H9 (cell line): ENCODE data around the gene SRRM3. TPM values are rescaled to one million over a fixed set of nuclear protein-coding genes. Genes with fewer than 3 reads are reported as not detected.
A peak's percentile ranks its signal among the peaks of the same experiment; 100 is the strongest.

Source experiments
- DNase-seq: peaks from one replicate; pipeline ENCODE4 v3.0.0-alpha.2; 2017
- H2AFZ ChIP-seq: one replicate; pipeline ENCODE4 v1.6.1; 2013; ENCODE audit warnings: mild to moderate bottlenecking, low read length, control low read depth, moderate library complexity
- H2AK5ac ChIP-seq: 2 replicates; pipeline ENCODE4 v1.6.1; 2013; ENCODE audit warnings: low read length, control low read depth, mixed read lengths; ENCODE audit not compliant: insufficient read length
- H2BK120ac ChIP-seq: one replicate; pipeline ENCODE4 v1.6.1; 2013; ENCODE audit warnings: low read depth, mild to moderate bottlenecking, low read length, control low read depth, inconsistent platforms; ENCODE audit not compliant: poor library complexity, severe bottlenecking
- H2BK12ac ChIP-seq: 2 replicates; pipeline ENCODE4 v1.6.1; 2013; ENCODE audit warnings: low read length, control low read depth, mixed read lengths, low read depth; ENCODE audit not compliant: insufficient read length
- H2BK15ac ChIP-seq: 2 replicates; pipeline ENCODE4 v1.6.1; 2013; ENCODE audit warnings: low read depth, low read length, control low read depth
- H2BK20ac ChIP-seq: one replicate; pipeline ENCODE4 v1.6.1; 2013; ENCODE audit warnings: low read depth, mild to moderate bottlenecking, low read length, control low read depth, inconsistent platforms; ENCODE audit not compliant: poor library complexity, severe bottlenecking
- H2BK5ac ChIP-seq: 2 replicates; pipeline ENCODE4 v1.6.1; 2013; ENCODE audit warnings: low read length, control low read depth, mixed read lengths; ENCODE audit not compliant: insufficient read length
- H3K14ac ChIP-seq: 2 replicates; pipeline ENCODE4 v1.6.1; 2013; ENCODE audit warnings: low read length, control low read depth; ENCODE audit not compliant: insufficient read depth
- H3K18ac ChIP-seq: 2 replicates; pipeline ENCODE4 v1.6.1; 2013; ENCODE audit warnings: low read depth, mild to moderate bottlenecking, mixed read lengths, low read length, control low read depth; ENCODE audit not compliant: insufficient read length
- H3K23ac ChIP-seq: 2 replicates; pipeline ENCODE4 v1.6.1; 2013; ENCODE audit warnings: low read length, control low read depth, mixed read lengths, low read depth; ENCODE audit not compliant: insufficient read length
- H3K23me2 ChIP-seq: 2 replicates; pipeline ENCODE4 v1.6.1; 2013; ENCODE audit warnings: low read depth, mild to moderate bottlenecking, mixed read lengths, low read length, control low read depth; ENCODE audit not compliant: insufficient read length, poor library complexity, severe bottlenecking
- H3K27ac ChIP-seq: 2 replicates; pipeline ENCODE4 v1.5.1; 2013; ENCODE audit warnings: low read length, control low read depth, mixed read lengths, low read depth; ENCODE audit not compliant: insufficient read length
- H3K27me3 ChIP-seq: 2 replicates; pipeline ENCODE4 v1.6.1; 2013; ENCODE audit warnings: low read length, control low read depth, inconsistent platforms; ENCODE audit not compliant: insufficient read depth
- H3K4ac ChIP-seq: 2 replicates; pipeline ENCODE4 v1.6.1; 2013; ENCODE audit warnings: low read depth, mild to moderate bottlenecking, control low read depth, inconsistent platforms, low read length, moderate library complexity
- H3K4me1 ChIP-seq: 2 replicates; pipeline ENCODE4 v1.6.1; 2013; ENCODE audit warnings: low read length, control low read depth, inconsistent platforms; ENCODE audit not compliant: insufficient read depth
- H3K4me2 ChIP-seq: 2 replicates; pipeline ENCODE4 v1.6.1; 2013; ENCODE audit warnings: low read length, control low read depth, mixed read lengths; ENCODE audit not compliant: insufficient read length, insufficient read depth
- H3K56ac ChIP-seq: 2 replicates; pipeline ENCODE4 v1.6.1; 2013; ENCODE audit warnings: low read depth, mild to moderate bottlenecking, mixed read lengths, low read length, control low read depth; ENCODE audit not compliant: insufficient read length
- H3K79me1 ChIP-seq: 2 replicates; pipeline ENCODE4 v1.6.1; 2013; ENCODE audit warnings: low read depth, mild to moderate bottlenecking, moderate library complexity, low read length, control low read depth, inconsistent platforms; ENCODE audit not compliant: insufficient read depth, poor library complexity, severe bottlenecking
- H3K79me2 ChIP-seq: 2 replicates; pipeline ENCODE4 v1.6.1; 2013; ENCODE audit warnings: low read length, control low read depth, inconsistent platforms; ENCODE audit not compliant: insufficient read depth
- H3K9ac ChIP-seq: 2 replicates; pipeline ENCODE4 v1.6.1; 2013; ENCODE audit warnings: low read length, control low read depth, mixed read lengths; ENCODE audit not compliant: insufficient read length; ENCODE audit errors: extremely low read depth
- H3K9me3 ChIP-seq: one replicate; pipeline ENCODE4 v1.6.1; 2013; ENCODE audit warnings: low read depth, low read length, inconsistent platforms; ENCODE audit not compliant: control insufficient read depth
- H3T11ph ChIP-seq: one replicate; pipeline ENCODE4 v1.6.1; 2013; ENCODE audit warnings: mild to moderate bottlenecking, low read length, control low read depth, inconsistent platforms
- H4K20me1 ChIP-seq: one replicate; pipeline ENCODE4 v1.6.1; 2013; ENCODE audit not compliant: control insufficient read depth, insufficient read length, insufficient read depth
- H4K5ac ChIP-seq: 2 replicates; pipeline ENCODE4 v1.6.1; 2013; ENCODE audit warnings: low read depth, mild to moderate bottlenecking, mixed read lengths, low read length, control low read depth; ENCODE audit not compliant: insufficient read length
- H4K8ac ChIP-seq: replicated peaks from 2 replicates; pipeline ENCODE4 v1.6.1; 2013; ENCODE audit warnings: low read length, control low read depth, mixed read lengths, low read depth; ENCODE audit not compliant: insufficient read length
- H4K91ac ChIP-seq: 2 replicates; pipeline ENCODE4 v1.6.1; 2013; ENCODE audit warnings: low read depth, mild to moderate bottlenecking, moderate library complexity, mixed read lengths, low read length, control low read depth; ENCODE audit not compliant: insufficient read length
- H3K27ac Mint-ChIP-seq, 3 experiments: 2 replicates in 2 of 3; 3 replicates in 1 of 3; pipeline ENCODE4 v1.8.0; 2020 to 2021; ENCODE audit warnings: mixed read lengths in 3 of 3, mild to moderate bottlenecking in 1 of 3, moderate library complexity in 1 of 3
- H3K27me3 Mint-ChIP-seq: 2 replicates; pipeline ENCODE4 v1.8.0; 2021; ENCODE audit warnings: low read depth, mild to moderate bottlenecking, moderate library complexity, mixed read lengths
- H3K36me3 Mint-ChIP-seq, 3 experiments: 2 replicates in 2 of 3; 3 replicates in 1 of 3; pipeline ENCODE4 v1.8.0; 2020 to 2021; ENCODE audit warnings: low read depth in 3 of 3, mixed read lengths in 3 of 3; ENCODE audit not compliant: insufficient read depth in 1 of 3
- H3K4me1 Mint-ChIP-seq, 2 experiments: 2 replicates each; pipeline ENCODE4 v1.8.0; 2020; ENCODE audit warnings: mixed read lengths in 2 of 2
- H3K4me3 Mint-ChIP-seq, 2 experiments: 2 replicates in 1 of 2; 3 replicates in 1 of 2; pipeline ENCODE4 v1.8.0; 2020 to 2021; ENCODE audit warnings: mild to moderate bottlenecking in 2 of 2, mixed read lengths in 2 of 2, moderate library complexity in 1 of 2
- H3K9me3 Mint-ChIP-seq, 2 experiments: 2 replicates in 1 of 2; 3 replicates in 1 of 2; pipeline ENCODE4 v1.8.0; 2020; ENCODE audit warnings: mild to moderate bottlenecking in 2 of 2, mixed read lengths in 2 of 2, moderate library complexity in 1 of 2
- CTCF ChIP-seq: fragments of 200-600 bp; sonication (generic); conservative IDR thresholded peaks from 3 replicates; pipeline ENCODE4 v1.8.0; 2021; ENCODE audit warnings: antibody characterized with exemption, mild to moderate bottlenecking
- WGBS: extraction: QIAGEN DNeasy Blood & Tissue Kit; methylation state at CpG from one replicate; pipeline ENCODE4 v1.1.7; 2013; ENCODE audit warnings: missing lambda C conversion rate, low lambda C conversion rate, mixed read lengths; ENCODE audit not compliant: insufficient read length; ENCODE audit errors: extremely low coverage; 5-methylcytosine and 5-hydroxymethylcytosine counted together
- total RNA-seq: library from RNA; stranded (reverse); gene quantifications from 2 replicates; pipeline ENCODE4 v1.2.1, GENCODE V29; 2021

SRRM3 gene
- total RNA-seq, 1 experiment from 2014 or later: 11.0 TPM

GRCh38 chr7:76328389-76328788, 126.7 kb downstream of the SRRM3 start:
- Histone ChIP-seq H3K23me2 (no peaks in the 10 kb centered on the region), H2BK5ac (no peak overlapping the region), H3K18ac (no peak overlapping the region), H3K9me3 (no peaks in the 10 kb centered on the region), H3K79me1 (peaks cover 7% of the 10 kb centered on the region), H4K20me1 (no peaks in the 10 kb centered on the region), H2BK15ac (no peak overlapping the region), H3K27me3 (no peaks in the 10 kb centered on the region), H4K8ac (no peak overlapping the region), H3K4me2 (no peak overlapping the region), H3K9ac (no peak overlapping the region), H3K56ac (no peak overlapping the region), H4K91ac (no peak overlapping the region), H2BK12ac (no peak overlapping the region), H3K79me2 (peaks cover 29% of the 10 kb centered on the region; the same call in 1 of the 2 replicates), H3K4me1 (no peaks in the 10 kb centered on the region), H2BK120ac (no peak overlapping the region), H2AFZ (no peak overlapping the region), H2BK20ac (no peak overlapping the region), H4K5ac (no peak overlapping the region), H3K4ac (no peak overlapping the region), H3T11ph (no peak overlapping the region), H3K23ac (no peak overlapping the region), H3K27ac (no peak overlapping the region), H2AK5ac (no peak overlapping the region), H3K14ac (no peak overlapping the region)
- Mint-ChIP-seq H3K36me3 (peaks cover 45 to 75% (median 66%) of the 10 kb centered on the region in 3 experiments; a peak in 6 of 7 replicates), H3K27me3 (no peaks in the 10 kb centered on the region), H3K9me3 (no peaks in the 10 kb centered on the region), H3K4me3 (no peak overlapping the region), H3K4me1 (peaks cover 3 to 7% of the 10 kb centered on the region in 2 experiments; a peak in 2 of 4 replicates), H3K27ac (peak overlapping the region in 2 of 3 experiments; percentile 20 to 28; a peak in 4 of 7 replicates)
- no CpG with 5 or more reads among the region's 15 CpGs for WGBS
- DNase-seq: no peak
- no peak for TF ChIP-seq CTCF
